Measurements from ENCODE around the gene RDH16.
A peak's percentile ranks its signal among the peaks of the same experiment; 100 is the strongest.
"Not testable (repeated sequence)": the region's sequence is repeated elsewhere in the genome, so short reads cannot be mapped to it uniquely, and the experiment has no call there.

Gene RDH16

DNA sequence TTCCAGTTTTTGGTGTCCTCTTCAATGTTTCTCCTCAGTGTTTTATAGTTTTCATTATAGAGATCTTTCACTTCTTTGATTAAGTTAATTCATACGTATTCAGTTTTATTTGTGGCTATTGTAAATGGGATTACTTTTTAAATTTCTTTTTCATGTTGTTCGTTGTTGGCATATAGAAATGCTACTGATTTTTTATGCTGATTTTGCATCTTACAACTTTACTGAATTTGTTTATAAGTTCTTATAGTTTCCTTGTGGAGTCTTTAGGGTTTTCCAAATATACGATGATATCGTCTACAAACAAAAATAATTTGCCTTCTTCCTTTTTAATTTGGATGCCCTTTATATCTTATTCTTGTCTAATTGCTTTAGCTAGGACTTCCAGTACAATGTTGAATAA is 13.5 kb downstream of the RDH16 start:
- TF ChIP-seq, protein P1, sequence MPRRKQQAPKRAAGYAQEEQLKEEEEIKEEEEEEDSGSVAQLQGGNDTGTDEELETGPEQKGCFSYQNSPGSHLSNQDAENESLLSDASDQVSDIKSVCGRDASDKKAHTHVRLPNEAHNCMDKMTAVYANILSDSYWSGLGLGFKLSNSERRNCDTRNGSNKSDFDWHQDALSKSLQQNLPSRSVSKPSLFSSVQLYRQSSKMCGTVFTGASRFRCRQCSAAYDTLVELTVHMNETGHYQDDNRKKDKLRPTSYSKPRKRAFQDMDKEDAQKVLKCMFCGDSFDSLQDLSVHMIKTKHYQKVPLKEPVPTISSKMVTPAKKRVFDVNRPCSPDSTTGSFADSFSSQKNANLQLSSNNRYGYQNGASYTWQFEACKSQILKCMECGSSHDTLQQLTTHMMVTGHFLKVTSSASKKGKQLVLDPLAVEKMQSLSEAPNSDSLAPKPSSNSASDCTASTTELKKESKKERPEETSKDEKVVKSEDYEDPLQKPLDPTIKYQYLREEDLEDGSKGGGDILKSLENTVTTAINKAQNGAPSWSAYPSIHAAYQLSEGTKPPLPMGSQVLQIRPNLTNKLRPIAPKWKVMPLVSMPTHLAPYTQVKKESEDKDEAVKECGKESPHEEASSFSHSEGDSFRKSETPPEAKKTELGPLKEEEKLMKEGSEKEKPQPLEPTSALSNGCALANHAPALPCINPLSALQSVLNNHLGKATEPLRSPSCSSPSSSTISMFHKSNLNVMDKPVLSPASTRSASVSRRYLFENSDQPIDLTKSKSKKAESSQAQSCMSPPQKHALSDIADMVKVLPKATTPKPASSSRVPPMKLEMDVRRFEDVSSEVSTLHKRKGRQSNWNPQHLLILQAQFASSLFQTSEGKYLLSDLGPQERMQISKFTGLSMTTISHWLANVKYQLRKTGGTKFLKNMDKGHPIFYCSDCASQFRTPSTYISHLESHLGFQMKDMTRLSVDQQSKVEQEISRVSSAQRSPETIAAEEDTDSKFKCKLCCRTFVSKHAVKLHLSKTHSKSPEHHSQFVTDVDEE (CRISPR knock-in tag; IDR thresholded peaks at IDR 0.05) = no peak
- TF ChIP-seq CSDC2 (CRISPR knock-in tag; IDR thresholded peaks at IDR 0.05) (no peak), PPARA (CRISPR knock-in tag; IDR thresholded peaks at IDR 0.05; ENCODE audit: borderline replicate concordance) (no peak), TOX (CRISPR knock-in tag; IDR thresholded peaks at IDR 0.05; ENCODE audit: borderline replicate concordance) (no peak), ZNF565 (CRISPR knock-in tag; conservative IDR thresholded peaks at IDR 0.05; ENCODE audit: low read depth) (no peak), ZC3H10 (CRISPR knock-in tag; IDR thresholded peaks at IDR 0.05) (no peak), ZNF8 (CRISPR knock-in tag; IDR thresholded peaks at IDR 0.05) (no peak), RARB (CRISPR knock-in tag; IDR thresholded peaks at IDR 0.05) (no peak), ISL1 (CRISPR knock-in tag; IDR thresholded peaks at IDR 0.05) (no peak), ZFP30 (CRISPR knock-in tag; IDR thresholded peaks at IDR 0.05) (no peak), SNAI2 (CRISPR knock-in tag; IDR thresholded peaks at IDR 0.05) (no peak)
- TF ChIP-seq, protein P2, sequence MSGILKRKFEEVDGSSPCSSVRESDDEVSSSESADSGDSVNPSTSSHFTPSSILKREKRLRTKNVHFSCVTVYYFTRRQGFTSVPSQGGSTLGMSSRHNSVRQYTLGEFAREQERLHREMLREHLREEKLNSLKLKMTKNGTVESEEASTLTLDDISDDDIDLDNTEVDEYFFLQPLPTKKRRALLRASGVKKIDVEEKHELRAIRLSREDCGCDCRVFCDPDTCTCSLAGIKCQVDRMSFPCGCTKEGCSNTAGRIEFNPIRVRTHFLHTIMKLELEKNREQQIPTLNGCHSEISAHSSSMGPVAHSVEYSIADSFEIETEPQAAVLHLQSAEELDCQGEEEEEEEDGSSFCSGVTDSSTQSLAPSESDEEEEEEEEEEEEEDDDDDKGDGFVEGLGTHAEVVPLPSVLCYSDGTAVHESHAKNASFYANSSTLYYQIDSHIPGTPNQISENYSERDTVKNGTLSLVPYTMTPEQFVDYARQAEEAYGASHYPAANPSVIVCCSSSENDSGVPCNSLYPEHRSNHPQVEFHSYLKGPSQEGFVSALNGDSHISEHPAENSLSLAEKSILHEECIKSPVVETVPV (CRISPR knock-in tag; IDR thresholded peaks at IDR 0.05) = no peak
- TF ChIP-seq, protein P3, sequence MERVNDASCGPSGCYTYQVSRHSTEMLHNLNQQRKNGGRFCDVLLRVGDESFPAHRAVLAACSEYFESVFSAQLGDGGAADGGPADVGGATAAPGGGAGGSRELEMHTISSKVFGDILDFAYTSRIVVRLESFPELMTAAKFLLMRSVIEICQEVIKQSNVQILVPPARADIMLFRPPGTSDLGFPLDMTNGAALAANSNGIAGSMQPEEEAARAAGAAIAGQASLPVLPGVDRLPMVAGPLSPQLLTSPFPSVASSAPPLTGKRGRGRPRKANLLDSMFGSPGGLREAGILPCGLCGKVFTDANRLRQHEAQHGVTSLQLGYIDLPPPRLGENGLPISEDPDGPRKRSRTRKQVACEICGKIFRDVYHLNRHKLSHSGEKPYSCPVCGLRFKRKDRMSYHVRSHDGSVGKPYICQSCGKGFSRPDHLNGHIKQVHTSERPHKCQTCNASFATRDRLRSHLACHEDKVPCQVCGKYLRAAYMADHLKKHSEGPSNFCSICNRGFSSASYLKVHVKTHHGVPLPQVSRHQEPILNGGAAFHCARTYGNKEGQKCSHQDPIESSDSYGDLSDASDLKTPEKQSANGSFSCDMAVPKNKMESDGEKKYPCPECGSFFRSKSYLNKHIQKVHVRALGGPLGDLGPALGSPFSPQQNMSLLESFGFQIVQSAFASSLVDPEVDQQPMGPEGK (CRISPR knock-in tag; IDR thresholded peaks at IDR 0.05; ENCODE audit: borderline replicate concordance) = no peak
- ATAC-seq = no peak

DNA sequence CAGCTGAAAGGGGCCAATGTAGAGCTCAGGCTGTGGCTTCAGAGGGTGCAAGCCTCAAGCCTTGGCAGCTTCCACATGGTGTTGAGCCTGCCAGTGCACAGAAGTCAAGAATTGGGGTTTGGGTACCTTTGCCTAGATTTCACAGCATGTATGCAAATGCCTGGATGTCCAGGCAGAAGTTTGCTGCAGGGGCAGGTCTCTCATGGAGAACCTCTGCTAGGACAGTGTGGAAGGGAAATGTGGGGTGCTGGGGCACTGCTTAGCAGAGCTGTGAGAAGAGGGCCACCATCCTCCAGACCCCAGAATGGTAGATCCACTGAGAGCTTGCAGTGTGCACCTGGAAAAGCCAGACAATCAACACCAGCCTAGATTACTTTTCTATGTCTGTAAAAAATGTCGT is 14.0 kb downstream of the RDH16 start:
- not testable (repeated sequence) for ATAC-seq

DNA sequence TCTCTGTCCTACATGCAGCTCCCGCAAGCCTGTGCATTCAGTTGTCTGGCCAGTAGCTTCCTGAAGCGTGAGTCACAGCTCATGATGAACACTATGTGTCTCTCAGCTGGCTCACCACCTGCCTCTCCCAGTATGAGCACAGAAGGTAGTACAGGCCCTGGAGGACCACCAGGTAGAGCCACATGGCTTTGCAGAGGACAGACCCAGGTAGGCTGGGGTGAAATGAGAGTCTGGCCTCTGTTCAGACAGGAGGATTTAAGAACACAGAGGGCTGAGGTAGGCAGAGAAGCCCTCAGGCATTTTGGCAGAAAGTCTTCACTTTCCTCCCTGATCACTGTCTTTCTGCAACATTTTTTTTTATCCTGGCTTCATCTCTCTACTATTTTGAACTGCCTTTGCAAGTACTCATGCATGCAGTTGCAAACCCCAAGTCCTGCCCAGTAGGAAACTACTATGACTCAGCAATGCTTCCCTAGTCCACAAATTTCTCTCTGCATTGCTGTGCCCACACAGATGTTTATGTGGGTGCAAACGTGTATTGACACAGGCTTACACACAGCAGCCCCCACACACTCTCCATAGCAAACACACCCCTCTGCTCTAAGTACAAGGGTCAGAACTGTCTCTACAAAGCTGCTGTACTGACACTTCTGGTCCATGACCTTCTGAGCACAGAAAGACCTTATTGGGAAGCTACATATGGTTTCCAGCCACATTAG is 15.9 kb downstream of the RDH16 start:
- ATAC-seq = peak; percentile 91
- TF ChIP-seq RARB (CRISPR knock-in tag; IDR thresholded peaks at IDR 0.05) (no peak), ISL1 (CRISPR knock-in tag; IDR thresholded peaks at IDR 0.05) (no peak), ARNTL (CRISPR knock-in tag; IDR thresholded peaks at IDR 0.05; ENCODE audit: borderline replicate concordance, low read depth) (no peak), BACH2 (CRISPR knock-in tag; IDR thresholded peaks at IDR 0.05; ENCODE audit: borderline replicate concordance) (no peak), SNAI2 (CRISPR knock-in tag; IDR thresholded peaks at IDR 0.05) (no peak), ZFP3 (CRISPR knock-in tag; IDR thresholded peaks at IDR 0.05) (no peak), ZFP30 (CRISPR knock-in tag; IDR thresholded peaks at IDR 0.05) (no peak), CSDC2 (CRISPR knock-in tag; IDR thresholded peaks at IDR 0.05) (no peak), ZC3H10 (CRISPR knock-in tag; IDR thresholded peaks at IDR 0.05) (no peak), TOX (CRISPR knock-in tag; IDR thresholded peaks at IDR 0.05; ENCODE audit: borderline replicate concordance) (no peak)

DNA sequence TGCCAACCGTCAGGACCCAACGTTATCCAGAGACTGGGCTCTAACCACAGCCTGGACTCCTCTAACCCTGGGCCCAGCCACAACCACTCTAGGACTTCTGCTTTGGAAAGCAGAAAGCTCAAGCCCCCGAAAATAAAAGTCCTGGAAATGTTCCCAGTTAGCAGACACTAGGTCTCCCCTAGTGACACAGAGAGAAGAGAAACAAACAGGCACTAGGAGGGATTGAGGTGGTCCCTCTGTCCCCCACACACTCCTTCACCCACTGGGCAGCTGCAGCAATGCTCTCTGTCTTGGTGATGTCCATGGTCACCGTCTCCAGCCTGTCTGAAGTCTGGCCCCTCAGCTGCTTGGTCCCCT is 16.5 kb downstream of the RDH16 start:
- ATAC-seq = peak; percentile 58

DNA sequence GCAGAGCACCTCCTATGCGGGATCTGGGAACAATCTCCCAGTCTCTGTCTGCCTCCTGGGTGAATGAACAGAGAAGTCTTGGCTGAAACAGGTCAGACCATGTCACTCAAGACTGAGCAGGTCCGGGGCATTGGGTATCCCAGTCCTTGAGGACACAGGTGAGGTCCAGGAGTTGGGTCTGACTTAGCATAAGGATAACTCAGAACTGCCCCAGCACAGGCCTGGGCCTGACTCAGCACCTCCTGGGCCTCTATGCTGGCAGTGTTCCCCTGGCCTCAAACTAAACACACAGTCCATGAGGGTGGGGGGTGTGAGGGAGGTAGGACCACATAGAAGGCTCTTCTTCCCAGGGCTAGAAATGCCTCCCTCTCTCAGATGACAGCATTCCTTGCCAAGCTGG is 21.7 kb downstream of the RDH16 start:
- ATAC-seq = no peak
- TF ChIP-seq ZNF70 (CRISPR knock-in tag; IDR thresholded peaks at IDR 0.05) (no peak), ZFP30 (CRISPR knock-in tag; IDR thresholded peaks at IDR 0.05) (no peak), ZC3H10 (CRISPR knock-in tag; IDR thresholded peaks at IDR 0.05) (no peak), ARNTL (CRISPR knock-in tag; IDR thresholded peaks at IDR 0.05; ENCODE audit: borderline replicate concordance, low read depth) (no peak), CSDC2 (CRISPR knock-in tag; IDR thresholded peaks at IDR 0.05) (no peak)
- TF ChIP-seq, protein P4, sequence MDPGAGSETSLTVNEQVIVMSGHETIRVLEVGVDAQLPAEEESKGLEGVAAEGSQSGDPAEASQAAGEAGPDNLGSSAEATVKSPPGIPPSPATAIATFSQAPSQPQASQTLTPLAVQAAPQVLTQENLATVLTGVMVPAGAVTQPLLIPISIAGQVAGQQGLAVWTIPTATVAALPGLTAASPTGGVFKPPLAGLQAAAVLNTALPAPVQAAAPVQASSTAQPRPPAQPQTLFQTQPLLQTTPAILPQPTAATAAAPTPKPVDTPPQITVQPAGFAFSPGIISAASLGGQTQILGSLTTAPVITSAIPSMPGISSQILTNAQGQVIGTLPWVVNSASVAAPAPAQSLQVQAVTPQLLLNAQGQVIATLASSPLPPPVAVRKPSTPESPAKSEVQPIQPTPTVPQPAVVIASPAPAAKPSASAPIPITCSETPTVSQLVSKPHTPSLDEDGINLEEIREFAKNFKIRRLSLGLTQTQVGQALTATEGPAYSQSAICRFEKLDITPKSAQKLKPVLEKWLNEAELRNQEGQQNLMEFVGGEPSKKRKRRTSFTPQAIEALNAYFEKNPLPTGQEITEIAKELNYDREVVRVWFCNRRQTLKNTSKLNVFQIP (CRISPR knock-in tag; IDR thresholded peaks at IDR 0.05; ENCODE audit: borderline replicate concordance, low read depth) = no peak
